Retinal pigment epithelial cell (primary cell): Measurements from ENCODE around the gene ETV6.

Experiments used
- DNase-seq: peaks from one replicate; pipeline ENCODE4 v3.0.0-alpha.2; 2010; ENCODE audit warnings: low read depth
- H3K4me3 ChIP-seq: 2 replicates; pipeline ENCODE4 v1.5.1; 2011; ENCODE audit warnings: mild to moderate bottlenecking, low read length, control low read depth, moderate library complexity
- CTCF ChIP-seq: conservative IDR thresholded peaks from 2 replicates; pipeline ENCODE4 v1.5.1; 2011; ENCODE audit warnings: low read depth, low read length, control low read depth, inconsistent platforms

The ETV6 gene

GRCh38 chr12:11943919-11944700, 294.6 kb downstream of the ETV6 start:
- H3K4me3 ChIP-seq, result no peak overlapping the region
- DNase-seq, result no peak
- no peak for TF ChIP-seq CTCF
